NCI-H1436 (cell line): ENCODE measurements around the gene MAP3K10.

Source experiments
- DNase-seq: peaks from one replicate; lab custom pipeline; 2025; lab: John Stamatoyannopoulos, UW

The MAP3K10 gene

DNA sequence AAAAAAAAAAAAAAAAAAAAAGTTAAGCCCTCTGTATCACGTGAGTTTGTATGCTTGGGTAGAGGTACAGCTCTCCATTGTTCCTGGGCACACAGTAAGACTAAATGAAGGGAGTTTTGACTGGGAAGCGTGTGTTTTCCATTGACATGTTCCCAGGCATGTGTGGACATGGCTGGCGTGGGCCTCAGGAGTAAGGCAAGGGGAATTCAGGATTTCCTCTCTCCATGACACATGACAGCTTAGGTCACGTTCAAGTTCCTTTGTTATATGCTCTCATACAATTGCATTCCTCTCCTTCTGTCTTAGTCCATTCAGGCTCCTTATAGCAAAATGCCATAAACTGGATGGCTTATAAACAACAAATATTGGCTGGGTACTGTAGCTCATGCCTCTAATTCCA, 17.1 kb upstream of the MAP3K10 start:
- DNase-seq = no peak

DNA sequence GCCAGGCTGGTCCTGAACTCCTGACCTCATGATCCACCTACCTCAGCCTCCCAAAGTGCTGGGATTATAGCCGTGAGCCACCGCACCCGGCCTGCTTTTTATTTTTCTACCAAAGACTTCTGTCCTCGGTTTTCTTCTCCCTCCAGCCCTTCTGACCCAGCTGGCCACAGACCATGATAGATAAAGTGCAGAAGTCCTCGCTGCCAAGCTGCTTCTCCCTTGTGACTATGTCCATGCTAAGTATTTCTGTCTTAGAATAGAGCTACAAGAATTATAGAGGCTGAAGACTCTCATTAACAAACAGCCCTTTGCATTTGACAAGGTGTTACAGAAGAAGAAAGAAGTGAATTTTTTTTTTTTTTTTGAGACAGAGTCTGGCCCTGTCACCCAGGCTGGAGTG, 15.4 kb upstream of the MAP3K10 start:
- DNase-seq = no peak

DNA sequence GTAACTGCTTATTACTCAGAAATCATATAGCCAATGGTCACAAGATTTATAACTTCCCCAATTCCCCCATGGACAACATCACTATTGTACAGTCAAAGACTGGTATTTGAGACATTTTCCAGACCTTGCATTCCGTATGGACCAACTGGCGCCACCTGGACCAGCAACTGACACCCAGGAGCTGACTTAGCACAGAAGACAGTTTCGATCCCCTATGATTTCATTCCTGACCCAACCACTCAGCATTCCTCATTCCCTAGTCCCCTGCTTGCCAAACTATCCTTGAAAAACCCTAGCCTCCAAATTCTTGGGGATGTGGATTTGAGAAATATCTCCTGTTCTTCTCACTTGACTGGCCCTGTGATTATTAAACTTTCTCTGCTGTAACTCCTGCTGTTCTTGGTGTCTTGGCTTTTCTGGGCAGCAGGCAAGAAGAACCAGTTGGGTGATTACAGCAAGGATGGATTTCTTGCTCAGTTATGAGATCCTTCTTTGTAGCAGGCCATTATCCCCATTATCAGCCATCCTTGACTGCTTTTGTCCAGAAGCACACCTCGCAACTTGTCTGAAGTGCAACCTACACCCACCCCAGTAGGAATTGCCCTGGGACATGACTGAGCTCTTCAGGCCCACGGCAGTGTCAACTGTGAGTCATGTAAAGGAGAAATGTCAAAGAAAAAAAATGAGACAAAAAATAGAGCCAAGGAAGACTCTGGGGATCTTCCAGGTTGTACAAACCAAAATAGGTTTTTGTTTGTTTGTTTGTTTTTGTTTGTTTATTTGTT, 13.7 kb upstream of the MAP3K10 start:
- no peak for DNase-seq

DNA sequence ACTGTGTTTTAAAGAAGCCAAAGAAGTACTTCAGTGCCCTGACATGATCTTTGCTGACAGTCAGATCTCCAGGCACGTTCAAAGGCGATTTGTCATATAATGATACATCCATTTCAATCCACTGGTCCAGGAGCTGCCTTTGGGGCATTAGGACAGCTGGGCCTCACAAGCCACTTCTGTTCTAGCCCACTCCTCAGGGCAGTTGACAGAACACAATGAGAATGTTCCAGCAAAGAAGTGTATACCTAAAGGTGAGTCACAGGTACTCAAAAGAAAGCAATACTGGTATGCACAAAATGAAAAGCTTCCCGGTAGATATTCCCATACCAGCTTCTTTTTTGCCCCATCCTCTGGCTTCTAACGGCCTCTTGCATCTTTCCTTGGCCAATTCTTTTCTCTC, 12.5 kb upstream of the MAP3K10 start:
- no peak for DNase-seq

DNA sequence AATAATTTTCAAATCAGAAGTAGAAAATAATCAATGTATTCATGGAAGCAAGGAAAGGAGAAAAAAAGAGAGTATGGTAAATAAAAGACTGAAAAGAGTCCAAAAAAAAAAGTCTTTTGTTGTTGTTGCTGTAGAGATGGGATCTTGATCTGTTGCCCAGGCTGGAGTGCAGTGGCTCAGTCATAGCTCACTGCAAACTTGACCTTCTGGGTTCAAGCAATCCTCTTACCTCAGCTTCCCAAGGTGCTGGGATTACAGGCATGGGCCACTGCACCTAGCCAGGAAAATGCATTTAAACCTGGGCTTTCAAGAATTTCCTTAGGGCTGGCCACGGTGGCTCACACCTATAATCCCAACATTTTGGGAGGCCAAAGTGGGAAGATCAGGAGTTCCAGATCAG, 7.0 kb upstream of the MAP3K10 start:
- no peak for DNase-seq

DNA sequence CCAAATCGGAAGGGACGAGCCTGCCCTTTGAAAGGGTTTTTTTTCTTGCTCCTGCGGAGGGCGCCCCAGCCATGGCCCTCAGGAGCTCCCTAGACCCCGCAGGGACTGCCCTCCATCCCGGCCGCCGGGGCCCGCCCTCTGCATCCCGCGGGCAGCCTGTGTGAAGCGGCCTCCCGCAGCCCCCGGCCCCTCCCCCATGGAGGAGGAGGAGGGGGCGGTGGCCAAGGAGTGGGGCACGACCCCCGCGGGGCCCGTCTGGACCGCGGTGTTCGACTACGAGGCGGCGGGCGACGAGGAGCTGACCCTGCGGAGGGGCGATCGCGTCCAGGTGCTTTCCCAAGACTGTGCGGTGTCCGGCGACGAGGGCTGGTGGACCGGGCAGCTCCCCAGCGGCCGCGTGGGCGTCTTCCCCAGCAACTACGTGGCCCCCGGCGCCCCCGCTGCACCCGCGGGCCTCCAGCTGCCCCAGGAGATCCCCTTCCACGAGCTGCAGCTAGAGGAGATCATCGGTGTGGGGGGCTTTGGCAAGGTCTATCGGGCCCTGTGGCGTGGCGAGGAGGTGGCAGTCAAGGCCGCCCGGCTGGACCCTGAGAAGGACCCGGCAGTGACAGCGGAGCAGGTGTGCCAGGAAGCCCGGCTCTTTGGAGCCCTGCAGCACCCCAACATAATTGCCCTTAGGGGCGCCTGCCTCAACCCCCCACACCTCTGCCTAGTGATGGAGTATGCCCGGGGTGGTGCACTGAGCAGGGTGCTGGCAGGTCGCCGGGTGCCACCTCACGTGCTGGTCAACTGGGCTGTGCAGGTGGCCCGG, 815 bp downstream of the MAP3K10 start:
- DNase-seq = no peak

DNA sequence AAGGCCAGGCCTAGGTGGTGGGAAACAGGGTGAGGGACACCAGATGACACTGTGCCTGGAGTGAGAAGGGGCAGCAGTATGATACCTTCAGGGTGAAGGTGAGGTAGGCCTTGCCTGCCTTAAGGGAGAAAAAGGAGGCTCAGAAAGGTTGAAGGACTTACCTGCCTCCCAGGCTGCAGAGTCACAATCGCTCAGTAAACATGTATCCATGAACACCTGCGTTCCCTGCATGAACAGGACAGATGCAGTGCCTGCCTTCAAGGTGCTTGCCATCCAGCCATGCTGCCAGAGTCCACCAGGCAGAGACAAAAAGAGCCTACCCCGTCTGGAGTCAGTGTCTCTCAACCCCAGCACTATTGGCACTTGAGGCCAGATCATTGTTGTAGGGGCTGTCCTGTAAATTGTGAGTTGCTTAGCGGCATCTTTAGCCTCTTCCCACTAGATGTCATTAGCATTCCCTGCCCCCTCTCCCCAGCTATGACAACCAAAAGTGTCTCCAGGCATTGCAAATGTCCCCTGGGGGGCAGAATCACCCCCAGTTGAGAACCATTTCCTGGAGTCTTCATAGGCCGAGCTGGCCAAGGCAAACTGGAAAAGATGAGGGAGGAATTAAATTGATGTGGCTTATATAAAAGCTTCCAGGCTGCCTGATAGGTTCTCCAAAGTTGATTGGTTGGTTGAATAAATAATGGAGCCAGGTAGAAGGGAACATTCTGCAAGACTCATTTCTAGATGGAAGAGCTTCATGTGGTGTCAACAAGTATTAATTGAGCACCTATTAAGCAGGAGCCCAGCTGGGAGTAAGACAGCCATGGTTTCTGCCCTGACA, 1.7 kb downstream of the MAP3K10 start:
- no peak for DNase-seq

DNA sequence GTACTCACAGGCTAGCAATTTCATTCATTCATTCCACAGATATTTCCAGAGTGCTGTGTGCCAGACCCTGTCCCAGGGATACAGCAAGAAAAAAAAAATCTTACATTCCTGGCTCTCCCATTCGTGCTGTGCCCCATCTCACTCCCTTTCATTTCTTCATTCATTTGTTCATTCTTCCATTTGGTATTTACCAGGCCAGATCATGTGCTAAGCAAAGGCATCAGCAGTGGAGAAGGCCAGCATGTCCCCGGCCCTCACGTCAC, 2.3 kb downstream of the MAP3K10 start:
- DNase-seq = no peak

DNA sequence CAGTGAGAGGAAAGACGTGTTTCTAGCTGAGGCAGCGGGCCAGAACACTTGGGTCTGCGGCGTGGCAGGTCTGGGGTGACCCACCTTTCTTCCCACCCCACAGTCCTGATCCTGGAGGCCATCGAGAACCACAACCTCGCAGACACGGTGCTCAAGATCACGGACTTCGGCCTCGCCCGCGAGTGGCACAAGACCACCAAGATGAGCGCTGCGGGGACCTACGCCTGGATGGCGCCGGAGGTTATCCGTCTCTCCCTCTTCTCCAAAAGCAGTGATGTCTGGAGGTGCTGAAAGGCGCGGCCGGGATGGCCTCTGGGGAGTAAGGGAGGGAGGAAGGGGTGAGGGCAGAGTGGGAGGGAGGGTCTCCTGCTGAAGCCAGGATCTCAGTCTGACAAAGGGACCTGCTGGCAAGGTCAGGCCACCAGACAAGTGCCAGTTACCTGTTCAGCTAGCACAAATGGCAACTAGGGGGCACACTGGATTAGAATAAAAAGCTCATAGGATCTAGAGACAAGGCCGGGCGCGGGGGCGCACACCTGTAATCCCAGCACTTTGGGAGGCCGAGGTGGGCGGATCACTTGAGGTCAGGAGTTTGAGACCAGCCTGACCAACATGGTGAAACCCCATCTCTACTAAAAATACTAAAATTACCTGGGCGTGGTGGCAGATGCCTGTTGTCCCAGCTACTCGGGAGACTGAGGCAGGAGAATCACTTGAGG, 7.2 kb downstream of the MAP3K10 start:
- DNase-seq = no peak

DNA sequence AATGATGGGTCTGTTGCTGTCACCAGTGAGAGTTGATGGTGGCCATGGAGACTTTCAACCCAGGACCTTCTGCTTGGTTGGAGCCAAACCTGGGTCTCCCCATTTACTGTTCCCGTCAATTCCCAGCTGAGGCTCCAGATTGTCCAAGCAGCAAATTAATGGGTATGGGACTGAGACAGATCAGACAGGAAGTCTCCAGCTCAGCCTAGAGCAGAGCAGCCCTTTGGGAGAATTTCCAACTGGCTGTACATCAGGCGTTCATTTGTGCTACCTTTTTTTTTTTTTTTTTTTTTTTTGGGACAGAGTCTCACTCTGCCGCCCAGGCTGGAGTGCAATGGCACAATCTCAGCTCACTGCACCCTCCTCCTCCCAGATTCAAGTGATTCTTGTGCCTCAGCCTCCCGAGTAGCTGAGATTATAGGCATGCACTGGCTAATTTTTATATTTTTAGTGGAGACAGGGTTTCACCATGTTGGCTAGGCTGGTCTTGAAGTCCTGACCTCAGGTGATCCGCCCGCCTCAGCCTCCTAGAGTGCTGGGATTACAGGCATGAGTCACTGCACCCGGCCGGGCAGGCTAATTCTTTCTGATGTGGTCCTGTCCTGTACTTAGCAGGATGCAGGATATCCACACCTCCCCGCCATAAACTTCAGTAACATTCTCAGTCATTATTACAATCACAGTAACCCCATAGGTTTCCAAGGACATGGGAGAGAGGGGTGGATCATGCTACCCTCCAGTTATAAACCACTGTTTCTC, 9.3 kb downstream of the MAP3K10 start:
- no peak for DNase-seq

DNA sequence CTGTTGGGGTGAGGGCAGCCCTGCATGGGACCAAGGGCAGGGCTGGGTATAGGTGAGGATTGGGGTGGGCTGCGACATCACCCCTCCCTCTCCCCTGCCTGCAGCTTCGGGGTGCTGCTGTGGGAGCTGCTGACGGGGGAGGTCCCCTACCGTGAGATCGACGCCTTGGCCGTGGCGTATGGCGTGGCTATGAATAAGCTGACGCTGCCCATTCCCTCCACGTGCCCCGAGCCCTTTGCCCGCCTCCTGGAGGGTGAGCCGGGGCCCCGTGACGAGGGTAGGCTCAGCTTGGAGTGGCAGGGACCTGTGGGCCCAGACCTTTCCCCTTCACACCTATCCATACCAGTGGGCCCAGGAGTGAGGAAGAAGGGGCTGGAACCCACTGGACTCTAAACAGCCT, 13.2 kb downstream of the MAP3K10 start:
- no peak for DNase-seq

DNA sequence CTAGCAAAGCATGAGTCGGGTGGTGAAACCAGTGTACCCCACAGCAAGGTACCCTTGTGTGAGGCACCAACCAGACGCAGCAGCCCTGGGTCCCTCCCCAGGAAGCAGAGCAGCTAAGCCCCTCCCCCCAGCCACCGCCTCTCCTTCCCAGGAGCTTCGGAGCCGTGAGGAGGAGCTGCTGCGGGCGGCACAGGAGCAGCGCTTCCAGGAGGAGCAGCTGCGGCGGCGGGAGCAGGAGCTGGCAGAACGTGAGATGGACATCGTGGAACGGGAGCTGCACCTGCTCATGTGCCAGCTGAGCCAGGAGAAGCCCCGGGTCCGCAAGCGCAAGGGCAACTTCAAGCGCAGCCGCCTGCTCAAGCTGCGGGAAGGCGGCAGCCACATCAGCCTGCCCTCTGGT, 14.5 kb downstream of the MAP3K10 start:
- DNase-seq = no peak

DNA sequence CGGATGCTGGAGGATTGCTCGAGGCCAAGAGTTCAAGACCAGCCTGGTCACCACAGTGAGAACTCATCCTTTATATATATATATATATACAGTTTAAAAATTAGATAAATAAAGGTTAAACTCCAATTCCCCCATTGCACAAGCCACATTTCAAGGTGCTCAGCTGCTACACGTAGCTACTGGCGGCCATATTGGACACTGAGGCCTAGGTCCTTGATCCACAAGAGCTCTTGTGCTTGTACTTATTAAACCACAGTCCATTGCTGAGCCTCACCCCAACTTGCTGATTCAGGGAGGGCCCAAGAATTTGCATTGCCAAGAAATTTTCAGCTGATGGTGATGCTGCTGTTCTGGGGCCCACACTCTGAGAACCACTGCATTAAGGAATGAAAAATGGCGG, 17.4 kb downstream of the MAP3K10 start:
- no peak for DNase-seq

DNA sequence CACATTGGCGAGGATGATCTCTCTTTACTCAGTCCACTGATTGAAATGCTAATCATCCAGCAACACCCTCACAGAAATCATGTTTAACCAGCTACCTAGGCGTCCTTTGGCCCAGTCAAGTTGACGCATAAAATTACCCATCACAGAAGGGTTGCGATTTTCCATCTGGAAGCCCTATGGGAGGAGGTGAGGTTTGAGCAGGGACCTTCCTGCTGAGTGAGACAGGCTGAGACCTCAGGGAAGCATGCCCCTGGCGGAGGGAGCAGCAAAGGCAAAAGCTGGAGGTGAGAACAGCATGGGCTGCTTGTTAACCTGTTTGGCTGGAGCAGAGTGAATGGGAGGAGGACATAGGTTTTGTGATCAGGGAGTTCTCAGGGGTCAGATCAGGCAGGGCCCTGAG, 19.7 kb downstream of the MAP3K10 start:
- DNase-seq = no peak

DNA sequence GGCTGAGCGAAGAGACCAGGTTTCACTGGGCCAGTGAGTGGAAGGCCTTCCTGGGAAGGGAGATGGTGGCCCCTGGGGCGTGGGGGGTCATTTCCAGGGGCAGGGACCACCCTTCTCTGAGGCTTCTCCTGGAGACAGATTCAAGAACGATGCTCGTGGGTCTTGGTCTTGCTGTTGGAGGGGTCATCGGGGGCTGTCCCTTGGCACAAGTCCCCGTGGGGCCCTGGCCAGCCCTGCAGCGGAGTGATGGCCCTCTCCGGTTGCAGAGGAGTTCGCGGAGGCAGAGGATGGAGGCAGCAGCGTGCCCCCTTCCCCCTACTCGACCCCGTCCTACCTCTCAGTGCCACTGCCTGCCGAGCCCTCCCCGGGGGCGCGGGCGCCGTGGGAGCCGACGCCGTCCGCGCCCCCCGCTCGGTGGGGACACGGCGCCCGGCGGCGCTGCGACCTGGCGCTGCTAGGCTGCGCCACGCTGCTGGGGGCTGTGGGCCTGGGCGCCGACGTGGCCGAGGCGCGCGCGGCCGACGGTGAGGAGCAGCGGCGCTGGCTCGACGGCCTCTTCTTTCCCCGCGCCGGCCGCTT, 22.1 kb downstream of the MAP3K10 start:
- DNase-seq = no peak

DNA sequence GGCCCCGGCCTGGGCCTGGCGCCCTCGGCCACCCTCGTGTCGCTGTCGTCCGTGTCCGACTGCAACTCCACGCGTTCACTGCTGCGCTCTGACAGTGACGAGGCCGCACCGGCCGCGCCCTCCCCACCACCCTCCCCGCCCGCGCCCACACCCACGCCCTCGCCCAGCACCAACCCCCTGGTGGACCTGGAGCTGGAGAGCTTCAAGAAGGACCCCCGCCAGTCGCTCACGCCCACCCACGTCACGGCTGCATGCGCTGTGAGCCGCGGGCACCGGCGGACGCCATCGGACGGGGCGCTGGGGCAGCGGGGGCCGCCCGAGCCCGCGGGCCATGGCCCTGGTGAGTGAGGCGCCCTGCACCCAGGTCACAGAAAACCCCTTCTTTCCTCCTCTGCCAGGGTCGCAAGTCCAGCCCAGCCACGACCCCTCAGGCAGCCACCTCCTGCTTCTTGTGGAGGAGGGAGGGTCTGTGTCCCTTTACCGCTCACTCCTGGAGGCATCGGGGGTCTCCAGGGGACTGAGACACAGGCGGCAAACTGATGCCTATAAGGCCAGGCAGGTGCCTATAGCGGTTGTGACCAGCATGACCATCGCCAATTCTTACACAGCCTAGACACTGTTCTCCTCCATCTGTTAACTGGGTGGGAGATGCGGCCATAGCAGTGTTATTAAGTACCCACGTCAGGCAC, 22.8 kb downstream of the MAP3K10 start:
- no peak for DNase-seq

DNA sequence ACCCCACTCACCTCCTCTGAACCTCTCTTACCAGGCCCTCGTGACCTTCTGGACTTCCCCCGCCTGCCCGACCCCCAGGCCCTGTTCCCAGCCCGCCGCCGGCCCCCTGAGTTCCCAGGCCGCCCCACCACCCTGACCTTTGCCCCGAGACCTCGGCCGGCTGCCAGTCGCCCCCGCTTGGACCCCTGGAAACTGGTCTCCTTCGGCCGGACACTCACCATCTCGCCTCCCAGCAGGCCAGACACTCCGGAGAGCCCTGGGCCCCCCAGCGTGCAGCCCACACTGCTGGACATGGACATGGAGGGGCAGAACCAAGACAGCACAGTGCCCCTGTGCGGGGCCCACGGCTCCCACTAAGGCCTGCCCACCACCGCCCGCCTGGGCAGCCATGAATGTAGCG, 23.7 kb downstream of the MAP3K10 start:
- no peak for DNase-seq

DNA sequence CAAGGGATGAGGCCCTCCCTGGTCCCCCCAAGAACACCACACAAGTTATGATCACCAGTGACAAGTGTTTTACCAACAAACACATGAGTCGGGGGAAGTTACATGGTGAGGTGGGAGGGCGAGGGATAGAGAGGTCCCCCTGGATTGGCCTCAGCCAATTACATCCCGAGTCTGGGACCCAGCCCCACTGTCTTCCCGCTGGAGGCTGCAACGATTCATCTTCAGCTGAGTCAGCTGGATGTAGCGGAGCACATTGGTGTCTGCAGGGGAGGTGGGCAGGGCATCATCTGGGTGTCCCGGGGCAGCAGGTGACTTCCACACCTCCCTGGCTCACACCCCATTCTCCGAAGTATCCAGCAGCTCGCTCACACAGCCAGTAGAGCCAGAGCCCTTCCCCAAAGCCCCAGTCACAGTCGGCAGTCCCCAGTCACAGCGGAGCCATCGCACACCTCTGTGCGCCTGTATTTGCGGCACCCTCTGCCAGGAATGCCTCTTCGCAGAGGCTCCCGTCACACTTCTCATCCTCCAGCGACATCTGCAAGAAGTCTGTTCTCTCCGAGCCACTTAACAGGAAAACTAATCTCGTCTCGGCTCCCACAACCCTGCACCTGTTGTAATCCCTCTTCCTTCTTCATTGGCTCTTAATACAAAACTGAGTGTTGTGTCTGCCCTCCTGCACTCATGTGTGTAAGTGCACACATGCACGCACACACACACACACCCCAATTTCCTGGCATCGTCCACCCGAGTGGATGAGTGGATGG, 25.0 kb downstream of the MAP3K10 start:
- DNase-seq = no peak

DNA sequence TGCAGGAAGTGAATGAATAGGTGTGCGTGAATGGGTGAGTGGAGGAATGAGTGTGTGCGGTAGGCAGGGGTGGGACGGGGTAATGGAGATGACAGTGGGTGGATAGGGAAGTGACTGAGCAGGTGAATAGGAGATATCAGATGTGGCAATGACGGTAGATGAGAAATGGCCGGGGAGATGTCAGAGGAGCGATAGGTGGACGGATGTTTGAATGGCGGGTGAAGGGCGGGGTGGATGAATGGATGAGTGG, 25.5 kb downstream of the MAP3K10 start:
- no peak for DNase-seq
